Middle frontal gyrus (tissue), 1 donor: ENCODE measurements around the gene C5orf15.
"Not testable (repeated sequence)": the region's sequence is repeated elsewhere in the genome, so short reads cannot be mapped to it uniquely, and the experiment has no call there.

Experiments
- DNase-seq: peaks from one replicate; pipeline ENCODE4 v3.0.0-alpha.2; 2015; ENCODE audit warnings: low spot score; ENCODE audit errors: extremely low spot score

The C5orf15 gene

GRCh38 chr5:133963493-133964128, 4.8 kb downstream of the C5orf15 start:
- no peak for DNase-seq

GRCh38 chr5:133962801-133963476, 5.5 kb downstream of the C5orf15 start:
- DNase-seq = no peak

- no peak for DNase-seq
Measured at GRCh38 chr5:133962131-133962530, 6.3 kb downstream of the C5orf15 start.

DNA sequence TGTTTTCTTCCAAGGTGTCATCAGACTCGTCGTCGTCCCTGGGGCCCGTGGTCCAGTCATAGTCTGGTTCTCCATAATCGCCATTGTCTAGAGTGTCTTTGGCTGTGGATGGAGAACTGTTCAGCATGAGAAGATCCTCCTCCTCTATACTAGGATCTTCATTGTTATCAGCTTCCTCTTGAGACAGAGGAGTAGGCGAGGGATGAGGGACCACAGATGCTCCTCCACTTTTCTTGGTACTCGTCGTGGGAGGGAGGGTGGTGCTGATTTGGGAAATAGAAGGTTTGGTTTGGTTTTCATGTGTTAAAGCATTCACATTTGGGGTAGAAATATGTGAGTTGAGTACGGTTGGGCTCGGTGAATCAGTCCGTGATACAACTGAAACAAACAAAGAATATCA, 8.8 kb downstream of the C5orf15 start:
- no peak for DNase-seq

DNA sequence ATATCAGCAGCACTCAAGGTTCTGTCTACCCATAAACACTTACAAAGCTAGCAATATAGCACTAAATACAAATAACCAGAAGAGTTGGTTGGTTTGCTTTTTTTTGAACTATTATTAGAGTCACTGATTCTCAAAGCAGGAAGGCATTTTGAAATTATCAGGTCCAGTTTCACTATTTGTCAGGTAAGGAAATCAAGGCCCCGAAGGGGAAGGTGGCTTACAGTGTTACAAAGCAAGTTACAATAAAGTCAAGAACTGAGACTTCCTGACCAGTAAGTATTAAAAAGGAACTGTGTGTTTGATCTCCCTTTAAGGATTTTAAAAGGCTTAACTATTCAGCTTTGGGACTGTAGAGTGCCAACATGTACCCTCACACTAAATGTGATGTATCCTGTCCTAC, 10.8 kb downstream of the C5orf15 start:
- DNase-seq = no peak

DNA sequence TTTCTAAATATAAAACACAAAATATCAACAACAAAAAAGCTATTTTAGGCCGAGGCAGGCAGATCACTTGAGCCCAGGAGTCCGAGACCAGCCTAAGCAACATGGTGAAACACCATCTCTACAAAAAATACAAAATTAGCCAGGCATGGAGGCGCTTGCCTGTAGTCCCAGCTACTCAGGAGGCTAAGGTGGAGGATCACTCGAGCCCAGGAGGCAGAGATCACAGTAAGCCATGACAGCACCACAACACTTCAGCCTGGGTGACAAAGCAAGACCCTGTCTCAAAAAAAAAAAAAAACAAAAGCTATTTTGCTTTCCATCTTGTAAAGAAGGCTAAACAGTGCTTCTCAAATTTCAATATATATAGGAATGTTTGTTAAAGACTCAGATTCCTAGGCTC, 11.3 kb downstream of the C5orf15 start:
- no peak for DNase-seq

DNA sequence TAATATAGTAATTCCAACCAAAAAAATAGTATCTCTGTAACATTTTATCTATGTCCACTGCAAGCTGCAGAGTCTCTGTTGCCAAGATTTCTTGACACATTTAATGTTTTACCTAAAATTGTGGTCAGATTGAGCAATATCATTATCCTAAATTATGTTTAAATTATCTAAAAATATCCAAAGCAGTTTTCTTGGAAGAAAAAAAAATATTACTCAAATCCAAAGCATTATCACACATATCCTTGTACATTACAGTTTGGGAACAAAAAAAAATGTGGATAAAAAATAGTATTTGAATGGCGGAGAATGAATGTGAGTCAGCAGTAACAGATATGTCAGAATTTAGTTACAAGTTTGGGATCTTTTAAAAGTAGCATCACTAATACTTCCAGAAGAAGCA, 12.2 kb downstream of the C5orf15 start:
- DNase-seq = not testable (repeated sequence)

DNA sequence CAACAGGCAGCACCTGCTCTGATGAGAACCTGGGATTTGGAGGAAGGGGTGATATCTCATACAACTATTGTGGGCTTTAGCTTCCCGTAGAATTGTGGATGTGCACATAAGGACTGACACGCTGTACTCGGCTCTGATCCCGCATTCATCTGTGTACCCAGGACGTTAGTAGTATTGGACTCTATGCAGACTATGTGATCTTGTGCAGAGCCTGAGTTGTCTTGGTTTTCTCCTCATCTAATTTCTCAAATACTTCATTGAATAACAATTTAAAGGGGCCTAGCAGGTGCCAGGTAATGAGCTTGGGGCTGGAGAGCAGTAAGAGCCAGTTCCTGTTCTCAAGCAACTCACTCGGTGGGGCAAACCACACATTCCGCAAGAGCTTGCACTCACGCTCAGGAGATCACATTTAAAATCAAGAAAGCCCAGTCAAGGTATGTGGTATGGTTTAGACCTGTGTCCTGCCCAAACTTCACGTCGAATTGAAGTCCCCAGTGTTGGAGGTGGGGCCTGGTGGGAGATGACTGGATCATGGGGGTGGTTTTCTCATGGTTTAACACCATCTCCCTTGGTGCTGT, 14.8 kb downstream of the C5orf15 start:
- DNase-seq = no peak

- no peak for DNase-seq
Measured at GRCh38 chr5:133952729-133953567, 15.5 kb downstream of the C5orf15 start.

- no peak for DNase-seq
Measured at GRCh38 chr5:133950821-133951612, 17.4 kb downstream of the C5orf15 start.

GRCh38 chr5:133948721-133949120, 19.7 kb downstream of the C5orf15 start:
- no peak for DNase-seq

DNA sequence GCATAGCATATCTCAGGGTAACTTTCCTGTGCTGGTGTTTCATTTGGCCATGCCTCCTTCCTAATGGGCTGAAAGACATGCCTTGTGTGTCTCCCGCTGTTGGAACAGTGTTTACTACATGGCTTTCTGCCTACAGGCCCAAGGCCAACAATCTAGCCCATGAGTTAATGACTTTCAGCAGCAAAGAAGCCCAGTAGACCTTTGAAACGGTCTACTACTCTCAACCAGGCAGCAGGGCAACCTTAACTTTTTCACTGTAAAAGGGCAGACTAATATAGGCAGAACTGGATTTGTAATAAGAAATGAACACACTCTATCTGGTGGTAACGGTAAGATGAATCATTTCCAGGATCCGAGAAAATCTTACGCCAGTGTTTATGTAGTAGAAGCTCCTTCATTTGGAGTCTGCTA, 21.0 kb downstream of the C5orf15 start:
- DNase-seq = no peak

- DNase-seq = no peak
Measured at GRCh38 chr5:133945568-133945967, 22.9 kb downstream of the C5orf15 start.

DNA sequence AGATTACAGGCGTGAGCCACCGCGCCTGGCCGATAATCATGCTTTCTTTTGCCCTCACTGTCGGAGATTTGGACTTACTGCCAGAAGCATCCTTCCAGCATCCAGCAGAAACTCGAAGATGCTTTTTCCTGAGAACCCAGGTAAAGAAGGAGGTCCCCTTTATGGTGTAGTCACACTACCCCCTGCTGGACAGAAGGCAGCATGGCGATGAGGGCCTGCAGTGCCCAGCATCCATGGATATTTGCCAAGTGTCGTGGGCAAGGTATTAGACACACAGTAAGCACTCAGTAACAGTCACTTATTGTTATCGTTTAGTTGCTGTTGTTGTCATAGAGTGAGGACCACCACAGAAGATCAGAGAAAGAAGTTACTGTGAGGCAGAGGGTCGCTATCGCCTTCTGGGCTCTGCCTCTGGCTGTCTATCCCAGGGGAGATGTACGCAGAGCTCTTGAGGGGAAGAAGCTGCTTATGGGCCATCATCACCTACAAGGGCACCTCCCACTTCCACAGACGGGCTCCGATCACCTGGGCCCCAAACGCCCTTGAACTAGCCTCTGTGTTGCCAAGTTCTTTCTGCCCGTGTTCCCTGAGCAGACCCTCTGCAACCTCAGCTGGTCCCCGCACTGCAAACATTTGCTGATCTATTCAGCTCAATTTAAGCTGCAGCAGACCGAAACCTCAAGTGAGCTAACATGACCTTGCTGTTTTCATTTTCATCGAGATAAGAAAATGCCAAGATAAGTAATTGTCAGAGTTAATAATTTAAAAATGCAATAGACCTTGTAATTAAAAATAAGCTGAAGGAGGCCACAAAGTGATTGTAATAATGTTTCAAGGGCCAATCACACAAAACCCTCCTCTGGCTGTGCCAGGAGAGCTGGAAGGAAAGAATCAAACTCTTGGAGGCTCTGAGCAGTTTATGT, 23.9 kb downstream of the C5orf15 start:
- DNase-seq = peak; percentile 39

DNA sequence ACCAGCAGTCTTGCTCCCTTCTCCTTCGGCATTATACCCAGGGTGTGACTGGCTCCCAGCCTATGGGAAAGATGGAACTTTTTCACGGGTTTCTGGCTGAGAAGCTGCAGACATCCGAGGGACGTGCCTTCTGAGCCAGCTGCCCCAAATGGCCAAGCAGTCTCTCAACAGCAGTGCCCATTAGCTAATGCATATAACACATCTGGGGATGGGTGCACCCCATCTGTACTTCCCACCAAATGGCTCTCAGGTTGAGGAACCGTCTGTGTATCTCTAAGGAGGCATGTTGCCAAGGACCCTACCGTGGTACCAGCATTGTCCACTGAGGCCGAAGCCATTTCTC, 25.0 kb downstream of the C5orf15 start:
- no peak for DNase-seq

DNA sequence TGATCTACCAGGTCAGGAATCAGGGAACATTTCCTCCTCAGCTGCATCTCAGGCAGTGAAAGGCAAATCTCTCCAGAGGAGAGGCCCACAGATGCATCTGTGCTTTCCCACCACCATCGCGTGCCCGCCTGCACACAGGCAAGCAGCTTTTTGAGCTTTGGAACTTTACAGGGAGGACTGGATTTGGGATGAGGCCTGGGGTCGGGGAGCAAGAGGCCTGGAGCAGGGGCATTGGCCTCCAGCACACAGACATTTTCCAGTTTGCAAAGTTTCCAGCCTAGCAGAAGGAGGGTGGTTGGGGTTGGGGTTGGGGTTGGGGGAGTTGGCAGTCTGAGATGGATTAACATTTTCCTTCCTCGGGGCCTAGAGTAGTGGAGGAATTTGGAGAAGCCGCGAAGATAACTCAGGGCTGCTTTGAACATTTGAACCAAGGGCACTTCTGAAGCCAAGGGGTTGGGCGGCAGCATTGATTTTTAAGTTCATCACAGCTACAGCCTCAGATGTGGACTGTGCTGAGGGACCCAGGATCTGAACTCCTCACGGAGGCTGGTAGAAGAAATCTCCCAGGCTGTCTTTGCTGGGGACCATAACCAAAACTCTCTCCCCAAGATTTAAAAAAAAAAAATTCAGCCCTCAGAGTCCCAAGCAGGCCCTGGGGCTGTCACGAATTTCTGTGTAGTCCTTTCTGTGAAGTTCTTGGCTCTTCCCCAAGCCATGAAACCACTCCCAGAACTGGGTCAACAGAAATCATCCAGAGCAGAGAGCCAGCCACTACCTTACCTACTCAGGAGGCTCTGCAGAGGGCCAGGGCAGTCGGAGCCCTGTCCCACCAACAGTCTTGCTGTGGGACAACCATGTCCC, 25.6 kb downstream of the C5orf15 start:
- DNase-seq = no peak

DNA sequence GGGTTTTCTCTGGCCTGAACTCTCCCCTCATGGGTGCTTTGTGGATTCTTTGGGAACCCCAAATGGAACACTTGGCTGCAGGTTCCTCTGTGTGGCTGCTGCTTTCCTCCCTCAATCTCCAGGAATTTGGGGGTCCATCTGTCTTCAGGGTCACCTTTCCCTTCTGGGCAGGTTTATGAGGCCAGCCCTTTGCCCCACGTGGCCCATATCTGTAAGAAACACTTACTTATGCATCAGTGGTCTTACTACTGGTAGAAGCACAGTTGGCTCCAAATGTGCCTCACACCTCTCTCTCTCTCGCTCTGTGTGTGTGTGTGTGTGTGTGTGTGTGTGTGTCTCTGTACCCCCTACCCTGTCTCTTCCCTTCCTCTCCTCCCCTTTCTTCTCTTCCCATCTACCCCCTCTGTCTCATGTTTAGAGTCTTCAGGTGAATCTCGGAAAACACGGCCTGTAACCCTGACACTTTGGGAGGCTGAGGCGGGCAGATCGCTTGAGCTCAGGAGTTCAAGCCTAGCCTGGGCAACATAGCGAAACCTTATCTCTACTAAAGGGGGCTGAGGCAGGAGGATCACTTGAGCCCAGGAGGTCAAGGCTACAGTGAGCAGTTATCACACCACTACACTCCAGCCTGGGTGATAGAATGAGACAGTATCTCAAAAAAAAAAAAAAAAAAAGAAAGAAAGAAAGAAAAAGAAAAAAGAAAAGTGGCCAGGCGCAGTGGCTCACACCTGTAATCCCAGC, 26.8 kb downstream of the C5orf15 start:
- no peak for DNase-seq

- no peak for DNase-seq
Measured at GRCh38 chr5:133939668-133940067, 28.8 kb downstream of the C5orf15 start.

GRCh38 chr5:133938929-133939328, 29.5 kb downstream of the C5orf15 start:
- DNase-seq = no peak
